Stimulated activated CD4-positive, alpha-beta T cell treated with anti-CD3 and anti-CD28 coated beads, Interleukin-1b, Interleukin-23, amount 100 ng/mL, for 4 hours (primary cell): Measurements from ENCODE around the gene AGPS.

Experiments
- DNase-seq, 2 donors: peaks; one replicate each; pipeline ENCODE4 v3.0.0-alpha.2; 2020; ENCODE audit warnings: low read depth in 2 of 2

Gene AGPS

GRCh38 chr2:177589186-177589585, 196.6 kb downstream of the AGPS start:
- DNase-seq: no peak

GRCh38 chr2:177592397-177592796, 199.8 kb downstream of the AGPS start:
- DNase-seq: no peak

GRCh38 chr2:177592945-177593344, 200.4 kb downstream of the AGPS start:
- DNase-seq: no peak

DNA sequence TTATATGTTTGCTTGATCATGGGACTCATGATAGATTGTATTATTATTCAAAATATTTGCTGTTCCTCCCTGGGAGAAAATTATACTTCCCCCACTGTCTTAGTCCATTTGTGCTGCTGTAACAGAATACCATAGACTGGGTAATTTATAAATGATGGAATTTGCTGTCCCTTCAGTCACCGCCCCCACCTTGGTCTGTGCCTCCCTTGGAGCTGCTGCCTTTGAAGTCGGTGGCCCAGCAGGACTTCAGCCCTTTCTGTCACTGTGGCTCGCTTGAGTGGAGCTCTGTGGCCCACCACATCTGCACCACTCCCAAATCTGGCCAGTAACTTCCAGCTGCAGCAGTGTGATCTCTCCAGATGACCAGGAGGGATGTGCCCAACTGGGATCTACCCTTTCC, 200.8 kb downstream of the AGPS start:
- DNase-seq: no peak
